GM18499 (cell line): ENCODE results near the gene CMSS1.
A peak's percentile ranks its signal among the peaks of the same experiment; 100 is the strongest.

ENCODE experiments used
- ATAC-seq: cut with Tn5 transposase; IDR thresholded peaks from one replicate; pipeline ENCODE4 v1.9.1; 2021; ENCODE audit warnings: moderate number of reproducible peaks; ENCODE audit not compliant: insufficient read depth, unreplicated experiment

CMSS1 gene

GRCh38 chr3:99850608-99851007, 32.9 kb downstream of the CMSS1 start:
- ATAC-seq, result no peak

DNA sequence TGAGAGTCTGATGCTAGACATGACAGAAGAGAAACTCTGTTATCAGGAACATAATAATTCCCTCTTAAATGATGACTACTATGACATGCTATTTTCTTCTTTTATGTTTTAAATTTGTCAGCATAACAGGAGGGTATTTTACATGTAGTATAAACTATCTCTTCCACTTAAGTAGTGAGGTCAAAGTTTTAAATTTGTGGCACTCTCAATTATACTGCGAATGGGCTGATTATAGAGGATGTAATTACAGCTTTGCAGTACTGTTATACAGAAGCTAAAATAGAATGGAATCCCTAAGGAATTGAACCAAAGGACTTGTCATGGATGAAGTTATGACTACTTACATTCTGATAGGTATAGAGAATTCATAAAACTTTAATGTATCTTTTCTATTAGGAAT, 34.3 kb downstream of the CMSS1 start:
- ATAC-seq, result no peak

DNA sequence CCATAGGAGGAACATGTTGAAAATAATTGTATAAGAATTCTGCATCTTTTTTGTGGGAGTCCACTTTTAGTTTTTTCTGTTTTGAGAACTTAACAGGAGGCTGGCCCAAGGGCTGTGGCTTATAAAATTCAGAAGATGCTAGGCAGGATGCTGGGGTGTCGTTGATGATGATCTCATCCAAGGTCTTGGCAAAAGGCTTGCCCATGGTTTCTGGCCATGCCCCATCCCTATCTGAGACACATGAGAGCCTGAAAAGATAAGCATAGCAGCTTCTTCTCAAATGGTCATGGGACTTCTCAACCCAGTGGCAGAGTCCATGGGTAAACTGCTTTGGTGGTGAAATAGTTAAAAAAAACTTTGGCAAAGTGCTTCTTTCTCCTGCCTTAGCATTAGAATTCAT, 35.2 kb downstream of the CMSS1 start:
- no peak for ATAC-seq

DNA sequence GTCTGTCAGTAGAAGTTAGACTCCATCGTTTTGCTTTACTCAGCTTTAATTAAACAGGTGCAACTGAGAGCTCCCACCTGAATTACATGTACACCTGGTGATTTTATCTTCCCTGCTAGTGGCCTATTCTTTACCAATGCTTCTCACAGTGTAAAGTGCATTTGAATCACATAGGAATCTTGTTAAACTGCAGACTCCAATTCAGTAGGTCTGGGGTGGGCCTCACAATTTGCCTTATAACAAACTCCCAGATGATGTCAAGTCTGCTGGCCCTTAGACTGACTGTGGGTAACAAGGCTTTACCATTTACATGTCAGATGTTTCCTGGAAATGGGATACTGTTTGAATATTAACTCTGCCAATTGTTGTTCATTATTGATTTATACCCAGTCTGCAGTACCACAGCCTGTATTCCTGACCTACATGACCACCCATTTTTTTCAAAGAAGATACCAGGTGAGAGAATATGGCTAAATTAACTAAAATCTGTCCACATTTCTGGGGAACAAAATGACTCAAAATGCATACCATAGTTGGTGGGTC, 37.2 kb downstream of the CMSS1 start:
- ATAC-seq, result no peak

GRCh38 chr3:99855900-99856299, 38.2 kb downstream of the CMSS1 start:
- ATAC-seq, result no peak

DNA sequence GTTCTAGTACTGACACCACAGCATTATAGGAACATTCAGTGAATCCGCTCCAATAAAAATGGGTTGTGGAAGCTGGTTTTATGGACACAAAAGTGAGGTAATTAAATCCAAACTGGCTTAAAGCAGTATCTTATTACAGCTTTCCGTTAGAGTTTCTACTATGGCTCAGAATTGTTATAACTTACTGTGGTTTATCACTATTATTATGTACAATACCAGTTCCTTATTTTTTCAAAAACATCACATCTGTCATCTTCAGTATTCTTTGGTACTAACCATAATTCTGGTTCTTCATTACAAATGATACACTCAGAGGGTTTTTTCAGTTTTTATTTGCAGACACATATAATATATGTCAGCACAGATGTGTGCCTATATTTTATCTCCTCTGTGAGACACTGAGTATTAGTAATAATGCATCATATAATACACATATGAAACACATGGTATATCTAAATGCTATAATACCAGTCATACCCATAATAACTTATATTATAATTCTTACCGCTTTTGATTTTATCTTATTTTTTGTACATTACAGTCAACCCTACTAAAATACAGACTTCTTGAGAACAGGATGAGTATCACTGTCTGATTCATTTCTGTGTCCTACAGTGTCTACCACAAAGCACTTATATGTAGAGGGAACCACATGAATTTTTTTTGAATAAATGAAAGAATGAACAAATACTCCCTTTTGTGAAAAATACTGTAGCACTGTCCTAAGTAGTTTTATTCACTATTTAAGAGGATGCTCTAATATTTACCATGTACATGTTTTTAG, 39.0 kb downstream of the CMSS1 start:
- no peak for ATAC-seq

DNA sequence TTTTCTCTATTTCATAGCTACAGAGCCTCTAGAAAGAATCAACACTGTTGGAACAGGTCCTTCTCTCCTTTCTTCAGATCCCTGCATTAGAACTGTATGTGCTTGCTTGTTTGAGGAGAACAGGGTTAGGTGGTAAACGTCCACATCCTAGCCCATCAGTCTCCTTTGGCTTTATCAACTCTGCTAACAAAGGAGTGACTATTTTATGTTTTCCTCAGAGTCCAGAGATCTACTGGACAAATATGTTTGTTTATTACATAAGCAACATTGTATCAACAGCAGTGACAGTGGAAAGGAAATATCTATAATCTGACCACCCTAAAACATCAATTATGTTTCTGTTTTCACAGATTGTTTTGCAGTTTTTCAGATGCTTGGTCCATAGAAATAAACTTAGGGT, 39.6 kb downstream of the CMSS1 start:
- ATAC-seq, result no peak

GRCh38 chr3:99858469-99858868, 40.8 kb downstream of the CMSS1 start:
- ATAC-seq, result no peak

- ATAC-seq, result no peak
Observed at GRCh38 chr3:99859825-99860224, 42.2 kb downstream of the CMSS1 start.

GRCh38 chr3:99861216-99861615, 43.6 kb downstream of the CMSS1 start:
- ATAC-seq, result no peak

DNA sequence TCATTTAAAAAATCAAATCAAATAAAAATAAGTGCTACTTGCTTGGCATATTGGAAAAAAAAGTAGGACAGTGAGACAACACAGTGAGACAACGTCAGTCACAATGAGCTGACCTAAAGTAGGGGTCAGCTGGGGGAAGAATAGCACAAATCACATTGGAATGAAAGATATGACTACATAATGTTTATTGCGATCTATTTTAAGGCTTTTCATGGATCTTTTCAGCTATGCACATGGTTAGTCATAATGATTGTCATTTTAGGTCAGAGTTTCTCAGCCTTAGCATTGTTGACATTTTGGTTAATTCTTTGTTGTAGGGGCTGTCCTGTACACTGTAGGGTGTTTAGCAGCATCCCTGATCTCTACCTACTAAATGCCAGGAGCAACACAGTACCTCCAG, 44.5 kb downstream of the CMSS1 start:
- ATAC-seq, result no peak

- no peak for ATAC-seq
Observed at GRCh38 chr3:99863002-99863401, 45.3 kb downstream of the CMSS1 start.

DNA sequence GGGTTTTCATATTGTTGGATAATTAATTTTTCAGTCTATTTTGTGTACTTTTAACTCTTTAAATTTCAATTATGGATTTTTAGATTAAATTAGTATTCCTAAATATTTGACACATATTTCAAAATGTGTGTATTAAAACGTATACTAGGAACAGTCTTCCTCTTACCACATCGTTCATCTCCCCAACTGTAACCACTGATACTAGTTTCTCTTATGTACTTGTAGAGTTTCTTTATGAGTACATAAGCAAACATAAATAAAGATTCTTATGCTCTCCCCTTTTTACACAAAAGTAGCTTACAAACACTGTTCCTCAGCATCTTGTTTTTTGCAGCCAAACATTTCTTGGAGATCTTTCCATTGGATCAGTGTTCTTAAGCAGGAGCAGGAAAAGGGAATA, 45.9 kb downstream of the CMSS1 start:
- peak; percentile 67 for ATAC-seq

GRCh38 chr3:99864289-99864688, 46.6 kb downstream of the CMSS1 start:
- ATAC-seq, result no peak

DNA sequence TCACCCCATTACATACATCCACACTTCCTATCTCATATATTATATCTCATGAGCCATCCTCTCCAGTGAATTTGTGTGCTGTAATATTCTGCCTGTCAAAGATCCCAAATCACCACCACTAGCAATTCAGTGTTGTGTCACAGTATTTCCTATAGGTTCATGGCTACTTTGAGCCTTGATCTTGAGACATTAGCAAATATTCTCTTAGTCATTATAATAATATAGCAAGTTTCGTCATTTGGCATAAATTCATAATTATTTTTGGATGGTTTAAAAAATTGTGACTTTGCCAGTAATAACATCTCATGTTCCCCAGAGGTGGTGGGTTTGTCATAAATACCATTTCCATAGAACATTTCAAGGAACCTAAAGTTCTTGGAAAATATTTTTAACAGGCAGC, 47.7 kb downstream of the CMSS1 start:
- ATAC-seq, result no peak

GRCh38 chr3:99866261-99866761, 48.6 kb downstream of the CMSS1 start:
- ATAC-seq, result no peak

DNA sequence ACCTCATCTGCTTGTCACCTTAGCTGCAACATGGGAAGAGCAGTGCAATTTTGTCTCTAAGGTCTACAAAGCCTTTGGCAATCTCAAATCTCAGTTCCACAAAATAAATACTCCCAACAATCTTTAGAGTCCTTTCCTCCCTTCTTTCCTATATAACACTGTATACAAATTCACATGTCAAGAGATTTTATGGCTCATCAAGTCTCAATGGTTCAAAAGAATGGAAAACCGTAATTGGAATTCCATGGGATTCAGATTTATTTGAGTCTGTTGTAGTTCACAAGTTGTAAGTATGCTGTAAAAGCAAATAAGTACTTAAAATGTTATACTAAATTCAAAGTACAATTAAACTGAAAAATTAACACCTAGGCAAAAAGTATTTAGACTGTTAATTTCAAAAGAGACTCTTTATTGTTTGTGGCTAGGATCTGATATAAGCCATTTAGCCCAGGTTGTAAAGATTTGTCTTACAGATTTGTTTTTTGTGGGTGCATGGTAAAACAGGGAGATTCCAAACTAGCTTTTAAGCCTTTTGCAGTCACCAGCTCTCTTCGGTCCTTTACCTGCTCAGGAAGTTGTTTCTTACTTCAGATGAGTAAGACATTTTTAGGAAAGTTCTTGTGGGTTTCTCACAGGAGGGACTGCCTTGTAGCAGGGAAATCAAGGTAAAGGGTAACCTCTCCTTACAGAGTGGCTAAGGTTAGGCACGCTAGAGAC, 50.1 kb downstream of the CMSS1 start:
- no peak for ATAC-seq

DNA sequence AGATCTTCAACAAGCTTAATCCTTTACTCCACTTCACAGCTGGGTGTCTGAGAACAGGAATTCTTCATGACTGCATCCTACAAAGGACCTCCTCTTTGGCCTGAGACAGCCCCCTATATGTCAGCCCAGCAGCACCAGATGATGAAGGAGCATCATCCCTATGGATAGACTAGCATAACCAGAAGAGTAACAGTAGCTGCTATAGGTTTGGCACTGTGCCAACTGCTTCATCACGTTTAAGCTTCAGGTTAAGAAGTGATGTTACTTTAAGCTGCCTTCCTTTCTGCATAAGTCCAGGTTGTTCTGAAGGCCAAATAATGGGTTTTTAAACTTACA, 50.6 kb downstream of the CMSS1 start:
- ATAC-seq, result no peak

DNA sequence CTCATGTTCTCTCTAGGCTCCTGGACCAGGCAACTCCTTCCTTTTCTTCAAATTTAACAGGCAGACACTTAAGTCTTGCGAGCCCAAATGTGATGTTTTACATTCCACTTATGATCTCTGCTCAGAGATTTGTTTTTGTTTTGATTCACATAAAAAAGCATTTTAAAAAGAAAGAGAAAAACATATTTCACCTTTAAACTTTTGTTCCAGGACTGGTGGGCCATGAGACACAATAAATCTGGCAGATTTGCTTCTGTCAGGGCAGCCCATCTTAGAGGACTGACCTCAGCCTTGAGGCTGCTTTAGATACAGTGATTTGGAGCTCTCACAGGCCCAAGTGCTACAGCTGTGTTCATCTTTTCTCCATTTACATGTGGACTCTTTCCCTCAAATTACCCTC, 52.0 kb downstream of the CMSS1 start:
- ATAC-seq, result no peak

GRCh38 chr3:99870712-99871111, 53.0 kb downstream of the CMSS1 start:
- no peak for ATAC-seq

GRCh38 chr3:99871231-99872045, 53.8 kb downstream of the CMSS1 start:
- no peak for ATAC-seq
